GM21367 (cell line): ENCODE data around the gene PRTN3.
"Not testable (repeated sequence)": the region's sequence is repeated elsewhere in the genome, so short reads cannot be mapped to it uniquely, and the experiment has no call there.

Experiments used
- ATAC-seq: cut with Tn5 transposase; IDR thresholded peaks from one replicate; pipeline ENCODE4 v1.9.1; 2021; ENCODE audit not compliant: unreplicated experiment

The PRTN3 gene

GRCh38 chr19:878751-879561 lies 38.2 kb downstream of the PRTN3 start:
- not testable (repeated sequence) for ATAC-seq

DNA sequence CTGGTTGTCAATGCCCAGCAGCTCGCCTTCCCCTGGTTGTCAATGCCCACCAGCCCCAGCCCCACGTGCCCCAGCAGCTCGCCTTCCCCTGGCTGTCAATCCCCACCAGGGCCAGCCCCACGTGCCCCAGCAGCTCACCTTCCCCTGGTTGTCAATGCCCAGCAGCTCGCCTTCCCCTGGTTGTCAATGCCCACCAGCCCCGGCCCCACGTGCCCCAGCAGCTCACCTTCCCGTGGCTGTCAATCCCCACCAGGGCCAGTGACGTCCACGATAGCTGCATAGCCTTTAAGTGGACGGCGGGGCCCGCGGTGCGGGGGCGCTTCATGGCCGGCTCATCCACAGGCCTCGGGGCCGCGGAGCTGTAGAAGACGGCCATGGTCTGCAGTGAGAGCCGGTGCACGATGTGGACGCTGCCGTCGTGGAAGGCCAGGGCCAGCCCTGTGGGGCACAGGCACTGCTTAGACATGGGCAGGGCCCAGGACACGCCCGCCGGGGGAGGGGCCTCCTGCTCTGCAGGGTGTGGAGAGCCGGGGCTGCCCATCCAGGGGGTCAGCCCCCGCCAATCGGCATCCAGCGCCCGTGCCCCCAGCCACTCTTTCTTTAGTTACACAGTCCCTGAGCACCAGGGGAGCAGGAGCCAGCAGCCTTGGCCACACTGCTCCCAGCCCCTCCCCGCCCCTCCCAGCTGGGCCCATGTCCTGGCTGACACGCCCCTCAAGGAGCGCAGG lies 39.1 kb downstream of the PRTN3 start:
- no peak for ATAC-seq

DNA sequence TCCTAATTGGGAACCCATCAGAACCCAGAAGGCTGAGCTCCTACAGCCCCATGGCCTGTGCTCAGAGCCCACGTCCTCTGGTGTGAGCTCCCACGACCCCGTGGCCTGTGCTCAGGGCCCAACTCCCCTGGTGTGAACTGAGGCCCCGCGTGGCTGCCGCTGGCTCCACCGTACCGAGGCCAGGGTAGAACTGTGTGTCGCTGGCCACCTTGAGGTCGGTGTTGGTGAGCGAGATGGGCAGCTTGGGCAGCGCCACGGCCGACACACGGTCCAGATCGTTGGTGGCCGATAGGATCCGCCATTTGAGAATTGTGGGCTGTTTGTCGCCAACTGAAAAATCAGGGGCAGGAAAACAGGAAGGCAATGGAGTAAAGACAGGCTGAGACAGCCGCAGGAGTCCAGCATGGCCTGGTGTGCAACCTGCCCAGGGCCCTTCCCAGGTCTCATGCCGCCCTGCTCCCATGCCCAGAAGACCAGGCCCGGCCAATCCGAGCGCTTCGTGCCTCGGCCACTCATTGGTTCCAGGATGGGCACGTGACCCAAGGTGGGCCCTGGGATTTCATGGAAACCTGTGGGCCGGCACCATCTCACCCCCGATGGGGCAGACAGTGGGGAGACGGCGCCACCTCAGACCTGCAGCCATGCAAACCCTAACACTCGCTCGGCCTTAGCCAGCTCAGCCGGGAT lies 40.7 kb downstream of the PRTN3 start:
- no peak for ATAC-seq

DNA sequence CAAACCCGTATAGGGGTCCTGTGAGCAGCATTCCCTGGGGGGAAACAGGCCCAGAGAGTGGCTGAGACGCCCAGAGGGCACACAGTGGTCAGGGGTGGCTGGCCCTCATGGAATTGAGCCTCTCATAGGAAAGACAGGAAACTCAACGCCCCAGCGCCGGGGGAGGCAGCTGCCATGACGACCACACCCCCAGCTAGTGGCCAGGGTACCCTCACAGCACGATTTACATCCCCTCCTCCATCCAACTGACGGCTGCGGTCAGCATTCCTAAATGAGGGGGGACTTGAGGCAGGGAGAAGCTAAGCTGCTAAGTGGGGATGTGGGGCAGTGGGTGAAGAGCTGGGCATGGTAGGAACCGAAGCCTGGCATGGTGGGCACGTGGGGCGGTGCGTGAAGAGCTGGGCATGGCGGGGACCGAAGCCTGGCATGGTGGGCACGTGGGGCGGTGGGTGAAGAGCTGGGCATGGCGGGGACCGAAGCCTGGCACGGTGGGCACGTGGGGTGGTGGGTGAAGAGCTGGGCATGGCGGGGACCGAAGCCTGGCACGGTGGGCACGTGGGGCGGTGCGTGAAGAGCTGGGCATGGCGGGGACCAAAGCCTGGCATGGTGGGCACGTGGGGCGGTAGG lies 42.2 kb downstream of the PRTN3 start:
- ATAC-seq: no peak

GRCh38 chr19:883661-884211 lies 42.9 kb downstream of the PRTN3 start:
- ATAC-seq: no peak

DNA sequence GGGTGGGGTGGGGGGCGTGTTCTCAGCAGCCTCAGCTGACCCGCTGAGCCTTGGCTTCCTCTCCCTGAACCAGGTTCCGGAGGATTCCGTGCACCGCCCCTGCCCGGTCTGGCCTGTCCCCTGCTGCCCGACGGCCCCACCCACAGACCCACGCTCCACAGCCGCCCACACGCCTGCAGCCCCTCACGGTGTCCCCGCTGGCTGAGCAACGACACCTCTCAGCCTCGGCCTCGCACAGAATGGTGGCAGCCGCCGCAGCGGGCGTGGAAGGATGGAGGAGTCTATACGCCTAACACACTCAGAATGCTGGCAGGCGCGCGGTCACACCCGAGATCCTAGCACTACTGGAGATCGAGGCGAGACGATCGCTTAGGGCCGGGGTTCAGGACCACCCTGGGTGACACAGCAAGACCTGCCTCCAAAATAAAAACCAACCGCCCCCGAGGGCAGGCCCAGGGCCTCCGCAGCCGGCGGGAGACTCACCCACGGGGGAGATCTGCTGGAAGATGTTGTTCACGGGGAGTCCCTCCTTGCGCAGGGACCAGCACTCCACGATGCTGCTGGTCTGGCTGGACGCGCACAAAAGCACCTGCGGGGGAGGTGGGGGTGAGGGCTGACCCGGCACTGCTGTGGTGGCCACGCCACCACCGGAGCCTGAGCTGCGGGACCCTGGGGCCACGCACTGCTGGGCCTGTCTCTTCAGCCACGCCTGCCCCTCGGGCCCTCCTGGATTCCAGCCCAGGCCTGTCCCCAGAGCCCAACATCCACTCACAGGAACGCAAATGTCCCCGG lies 43.8 kb downstream of the PRTN3 start:
- ATAC-seq: no peak

GRCh38 chr19:885536-886224 lies 44.9 kb downstream of the PRTN3 start:
- ATAC-seq: no peak

DNA sequence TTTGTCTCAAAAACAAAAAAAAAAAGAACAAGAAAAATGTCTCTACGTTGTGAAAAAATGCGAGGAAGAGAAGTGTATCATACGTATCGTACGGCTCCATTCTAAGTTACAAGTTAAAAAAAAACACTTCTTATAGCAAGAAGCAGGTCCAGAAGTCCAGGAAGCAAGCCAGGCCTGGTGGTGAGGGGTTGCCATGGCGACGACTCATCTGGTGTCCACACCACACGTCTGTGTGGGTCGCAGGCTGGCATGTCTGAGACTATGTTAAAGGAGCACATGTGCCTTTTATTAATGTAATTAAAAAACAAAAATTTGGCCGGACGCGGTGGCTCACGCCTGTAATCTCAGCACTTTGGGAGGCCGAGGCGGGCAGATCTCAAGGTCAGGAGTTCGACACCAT lies 46.3 kb downstream of the PRTN3 start:
- ATAC-seq: no peak

GRCh38 chr19:887599-887998 lies 46.8 kb downstream of the PRTN3 start:
- ATAC-seq: no peak

DNA sequence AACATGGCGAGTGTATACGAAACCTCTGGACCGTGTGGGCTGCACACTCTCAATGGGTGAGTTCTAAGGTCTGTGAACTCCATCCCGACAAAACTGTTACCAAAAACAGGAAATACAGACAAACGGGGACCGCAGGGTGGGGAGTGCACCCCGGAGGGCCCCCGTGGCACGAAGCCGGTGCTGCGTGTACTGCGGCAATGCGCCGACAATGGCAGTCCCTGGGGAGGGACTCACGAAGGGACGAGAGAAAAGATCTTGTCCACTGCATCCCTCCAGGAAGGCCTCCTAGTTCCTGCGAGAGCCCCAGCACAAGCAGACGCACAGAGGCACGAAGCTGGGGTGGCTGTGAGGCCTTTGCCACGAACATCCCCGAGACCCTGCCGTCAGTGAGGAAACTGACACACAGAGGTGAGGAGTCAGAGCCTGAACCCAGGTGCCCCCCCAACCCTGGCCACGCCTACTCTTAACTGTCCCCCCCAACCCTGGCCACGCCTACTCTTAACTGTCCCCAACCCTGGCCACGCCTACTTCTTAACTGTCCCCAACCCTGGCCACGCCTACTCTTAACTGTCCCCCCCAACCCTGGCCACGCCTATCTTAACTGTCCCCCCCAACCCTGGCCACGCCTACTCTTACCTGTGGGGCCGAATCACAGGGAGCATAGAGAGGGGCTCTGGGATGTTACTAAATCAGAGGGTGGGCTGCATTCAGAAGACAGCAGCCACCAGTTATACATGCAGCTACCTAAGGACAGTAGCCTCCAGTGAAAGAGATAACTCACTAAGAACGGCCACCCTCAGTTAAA lies 48.0 kb downstream of the PRTN3 start:
- ATAC-seq: no peak

DNA sequence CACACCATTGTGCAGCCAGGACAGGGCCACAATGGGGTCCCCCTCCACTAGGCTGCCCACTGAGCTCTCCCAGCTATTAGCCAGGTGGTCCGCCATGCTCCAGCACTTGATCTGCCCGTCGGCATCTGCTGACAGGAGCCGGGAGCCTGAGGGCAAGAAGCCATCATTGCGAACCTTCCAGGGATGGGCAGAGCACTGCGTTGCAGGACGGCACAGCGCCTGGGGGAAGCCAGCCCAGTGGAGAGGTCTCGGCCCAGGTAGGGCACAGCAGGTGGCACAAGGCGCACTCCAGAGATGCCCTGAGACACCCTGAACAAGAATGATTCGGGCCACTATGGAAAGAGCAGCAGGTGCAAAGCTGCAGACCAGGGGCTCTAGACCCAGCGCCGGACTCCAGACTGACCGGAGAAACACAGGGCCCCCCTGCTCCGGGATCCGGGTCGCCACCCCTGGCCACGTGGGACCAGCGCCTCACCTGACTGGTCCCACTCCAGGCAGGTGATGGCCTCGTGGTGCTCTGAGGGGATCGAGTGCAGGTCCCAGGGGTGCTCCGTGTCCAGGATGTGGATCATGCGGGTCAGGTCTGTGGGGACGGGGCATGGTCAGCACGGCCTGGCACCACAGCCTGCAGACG lies 49.0 kb downstream of the PRTN3 start:
- no peak for ATAC-seq

GRCh38 chr19:890831-891230 lies 50.0 kb downstream of the PRTN3 start:
- no peak for ATAC-seq

DNA sequence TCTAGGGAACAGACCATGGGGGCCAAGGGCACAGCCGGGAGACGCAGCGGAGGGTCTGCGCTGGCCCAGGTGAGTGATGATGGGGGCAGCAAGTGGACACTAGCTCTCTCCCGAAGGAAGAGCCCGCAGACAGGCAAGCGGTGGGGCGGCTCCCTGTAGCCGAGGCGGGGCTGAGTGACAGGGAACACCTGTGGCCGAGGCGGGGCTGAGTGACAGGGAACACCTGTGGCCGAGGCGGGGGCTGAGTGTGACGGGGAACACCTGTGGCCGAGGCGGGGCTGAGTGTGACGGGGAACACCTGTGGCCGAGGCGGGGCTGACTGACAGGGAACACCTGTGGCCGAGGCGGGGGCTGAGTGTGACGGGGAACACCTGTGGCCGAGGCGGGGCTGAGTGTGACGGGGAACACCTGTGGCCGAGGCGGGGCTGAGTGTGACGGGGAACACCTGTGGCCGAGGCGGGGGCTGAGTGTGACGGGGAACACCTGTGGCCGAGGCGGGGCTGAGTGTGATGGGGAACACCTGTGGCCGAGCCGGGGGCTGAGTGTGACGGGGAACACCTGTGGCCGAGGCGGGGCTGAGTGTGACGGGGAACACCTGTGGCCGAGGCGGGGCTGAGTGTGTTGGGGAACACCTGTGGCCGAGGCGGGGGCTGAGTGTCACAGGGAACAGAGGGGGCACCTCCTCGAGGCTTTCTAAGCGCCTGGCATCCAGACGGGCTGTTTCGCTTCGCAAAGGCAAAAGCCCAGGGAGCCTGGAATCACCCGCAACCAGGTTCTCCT lies 50.8 kb downstream of the PRTN3 start:
- not testable (repeated sequence) for ATAC-seq

GRCh38 chr19:892243-892893 lies 51.6 kb downstream of the PRTN3 start:
- peak; percentile 4 for ATAC-seq

GRCh38 chr19:892894-893689 lies 52.3 kb downstream of the PRTN3 start, which contains the start of the genes MED16 and RNU6-9:
TSS of gene MED16 (minus strand) at chr19:893187. CDS start at chr19:891131, 2,056 bp downstream.
TSS of gene RNU6-9 (plus strand) at chr19:893484.
- peak; percentile 63 for ATAC-seq

GRCh38 chr19:896434-896833 lies 55.6 kb downstream of the PRTN3 start:
- no peak for ATAC-seq
